B cell (primary cell): ENCODE results near the gene MLF2. TPM values are rescaled to one million over a fixed set of nuclear protein-coding genes. Genes with fewer than 3 reads are reported as not detected.
A peak's percentile ranks its signal among the peaks of the same experiment; 100 is the strongest.

Experiments
- ATAC-seq: fragments of 200-7000 bp; cut with Tn5 transposase; one replicate; pipeline ENCODE4 v1.10.0; 2021; ENCODE audit warnings: low read depth, mild to moderate bottlenecking, moderate number of reproducible peaks, moderate library complexity
- CTCF ChIA-PET: fragments of 350-600 bp; sonication (Branson Sonifier 250); formaldehyde crosslinking; loops from one replicate; lab custom pipeline; 2021; ENCODE audit warnings: antibody characterized with exemption, inconsistent platforms; lab: Charles Lee
- POLR2A ChIA-PET: fragments of 350-600 bp; sonication (Branson Sonifier 250); formaldehyde crosslinking; loops from one replicate; lab custom pipeline; 2021; ENCODE audit warnings: antibody characterized with exemption; lab: Charles Lee
- DNase-seq: peaks from one replicate; pipeline ENCODE4 v3.0.0; 2013
- H2AFZ ChIP-seq: 2 replicates; pipeline ENCODE4 v1.6.1; 2012; ENCODE audit warnings: mild to moderate bottlenecking, low read depth, low read length; ENCODE audit not compliant: insufficient read depth, poor library complexity, severe bottlenecking
- H3K27ac ChIP-seq, 2 donors: 1 replicate in 1 of 2; 2 replicates in 1 of 2; pipeline ENCODE4 v1.5.1; 2012 to 2013; ENCODE audit warnings: low read length in 2 of 2, mild to moderate bottlenecking in 2 of 2, moderate library complexity in 1 of 2
- H3K27me3 ChIP-seq, 4 experiments: fragments of 200-600 bp in 1 of 4; sonication (generic) in 1 of 4; replicated peaks in 1 of 4; 1 replicate in 2 of 4; 2 replicates in 2 of 4; pipeline versions ENCODE4 v1.6.1 to v1.7.0; 2013 to 2016; ENCODE audit warnings: low read length in 3 of 4, mild to moderate bottlenecking in 2 of 4, mixed read lengths in 1 of 4, moderate library complexity in 1 of 4; ENCODE audit not compliant: insufficient read depth in 4 of 4, control insufficient read depth in 3 of 4; ENCODE audit errors: control extremely low read depth in 1 of 4
- H3K36me3 ChIP-seq, 2 experiments: replicated peaks in 1 of 2; 1 replicate in 1 of 2; 2 replicates in 1 of 2; pipeline versions ENCODE4 v1.6.1 to v1.7.1; 2013; ENCODE audit warnings: low read length in 1 of 2; ENCODE audit not compliant: insufficient read depth in 2 of 2, control insufficient read depth in 1 of 2; ENCODE audit errors: control extremely low read depth in 1 of 2, extremely low read depth in 1 of 2
- H3K4me1 ChIP-seq, 2 donors: fragments of 200-600 bp in 1 of 2; sonication (generic) in 1 of 2; 1 replicate in 1 of 2; 2 replicates in 1 of 2; pipeline versions ENCODE4 v1.5.1 to v1.6.1; 2013 to 2017; ENCODE audit warnings: low read length in 2 of 2; ENCODE audit not compliant: control insufficient read depth in 2 of 2, insufficient read depth in 2 of 2
- H3K4me2 ChIP-seq: replicated peaks from 2 replicates; pipeline ENCODE3; 2012; ENCODE audit warnings: mild to moderate bottlenecking, low read depth, low read length; ENCODE audit not compliant: poor library complexity, severe bottlenecking
- H3K4me3 ChIP-seq, 5 experiments: fragments of 200-600 bp in 1 of 5; sonication (generic) in 1 of 5; 1 replicate in 3 of 5; 2 replicates in 2 of 5; pipeline versions ENCODE4 v1.5.1 to v1.7.0; 2011 to 2016; ENCODE audit warnings: low read length in 4 of 5, mild to moderate bottlenecking in 4 of 5, low read depth in 2 of 5, control low read depth in 1 of 5, moderate library complexity in 1 of 5; ENCODE audit not compliant: insufficient read depth in 1 of 5; ENCODE audit errors: control extremely low read depth in 1 of 5, extremely low read depth in 1 of 5
- H3K79me2 ChIP-seq: fragments of 200-600 bp; sonication (generic); one replicate; pipeline ENCODE4 v1.6.0; 2016; ENCODE audit warnings: low read length; ENCODE audit not compliant: control insufficient read depth, insufficient read depth
- H3K9ac ChIP-seq: fragments of 200-600 bp; sonication (generic); 2 replicates; pipeline ENCODE4 v1.6.1; 2017; ENCODE audit warnings: mild to moderate bottlenecking, low read length, moderate library complexity
- H3K9me3 ChIP-seq, 3 donors: one replicate each; pipeline versions ENCODE4 v1.6.1 to v1.7.1; 2013; ENCODE audit warnings: low read length in 2 of 3; ENCODE audit not compliant: control insufficient read depth in 2 of 3, insufficient read depth in 1 of 3; ENCODE audit errors: control extremely low read depth in 1 of 3
- H4K20me1 ChIP-seq: 2 replicates; pipeline ENCODE4 v1.6.0; 2012; ENCODE audit warnings: mild to moderate bottlenecking, low read length; ENCODE audit not compliant: insufficient read depth, control insufficient read depth, poor library complexity, severe bottlenecking
- H3K27ac Mint-ChIP-seq: one replicate; pipeline ENCODE4 v1.8.0; 2021; ENCODE audit warnings: mixed read lengths
- H3K27me3 Mint-ChIP-seq: one replicate; pipeline ENCODE4 v1.8.0; 2021; ENCODE audit warnings: mixed read lengths
- H3K4me1 Mint-ChIP-seq: one replicate; pipeline ENCODE4 v1.8.0; 2021; ENCODE audit warnings: mixed read lengths
- H3K4me3 Mint-ChIP-seq: one replicate; pipeline ENCODE4 v1.8.0; 2021; ENCODE audit warnings: mixed read lengths
- H3K9me3 Mint-ChIP-seq: one replicate; pipeline ENCODE4 v1.8.0; 2022; ENCODE audit warnings: mixed read lengths; ENCODE audit not compliant: insufficient read depth
- CTCF ChIP-seq: fragments of 200-600 bp; IDR thresholded peaks from one replicate; pipeline ENCODE4 v1.8.0; 2022; ENCODE audit warnings: antibody characterized with exemption, mild to moderate bottlenecking
- EZH2 ChIP-seq: IDR thresholded peaks from 2 replicates; pipeline ENCODE4 v1.6.1; 2012; ENCODE audit warnings: borderline replicate concordance, low read depth, mild to moderate bottlenecking, moderate library complexity, low read length; ENCODE audit not compliant: insufficient read depth, poor library complexity, severe bottlenecking
- WGBS: methylation state at CpG from one replicate; pipeline ENCODE4 v1.1.5; 2013; ENCODE audit warnings: missing lambda C conversion rate; ENCODE audit not compliant: insufficient coverage; 5-methylcytosine and 5-hydroxymethylcytosine counted together
- intact Hi-C: fragments of 100-400 bp; cut with micrococcal nuclease; formaldehyde crosslinking; loops from one replicate; pipeline ENCODE4 v1.10.0; 2022
- polyA plus RNA-seq: library from polyadenylated mRNA; depleted of rRNA; stranded (reverse); fragments of >200 nt; gene quantifications from 2 replicates; pipeline ENCODE4 v1.2.3, GENCODE V29; 2012
- total RNA-seq, 2 donors: library from RNA; stranded (reverse); fragments of 120-200 nt in 1 of 2; gene quantifications; 1 replicate in 1 of 2; 2 replicates in 1 of 2; pipeline versions ENCODE4 v1.2.3 to v1.2.4, GENCODE V29; 2013 to 2022

The MLF2 gene
- total and polyA plus RNA-seq, 2 donors (not counting 1 experiment from before 2014, with no cell fraction given), result 97.2 to 190 TPM

- POLR2A ChIA-PET, result no interaction called here
- Histone ChIP-seq H3K4me2 (no peak overlapping the region), H3K79me2 (no peaks in the 10 kb centered on the region), H3K27me3 (peaks cover 0 to 73% (median 41%) of the 10 kb centered on the region in 4 experiments), H4K20me1 (no peaks in the 10 kb centered on the region), H3K36me3 (no peaks in the 10 kb centered on the region), H3K9ac (no peak overlapping the region), H3K9me3 (peaks cover 0 to 17% (median 0%) of the 10 kb centered on the region in 3 donors), H3K4me3 (no peak overlapping the region), H3K27ac (no peak overlapping the region), H3K4me1 (peaks cover 31 to 37% of the 10 kb centered on the region in 2 donors), H2AFZ (no peak overlapping the region)
- Mint-ChIP-seq H3K9me3 (no peaks in the 10 kb centered on the region), H3K4me3 (no peak overlapping the region), H3K4me1 (peaks cover 22% of the 10 kb centered on the region), H3K27ac (peak overlapping the region; percentile 37), H3K27me3 (peaks cover 63% of the 10 kb centered on the region)
- DNase-seq, result no peak
- 80% methylated on average over 14 of the region's 15 CpGs for WGBS
- intact Hi-C loops, result no loop called here
- no peak for ATAC-seq
- TF ChIP-seq CTCF (no peak), EZH2 (no peak)
- CTCF ChIA-PET, result interaction anchor here (0.9 to 2.5 kb wide), 3 partner anchors 8 to 21 kb away, joined by 3 to 10 read pairs (median 3); partner anchors contain the start of genes MLF2 and PTMS
Measured at GRCh38 chr12:6774499-6775062, 21.6 kb upstream of the MLF2 start.

DNA sequence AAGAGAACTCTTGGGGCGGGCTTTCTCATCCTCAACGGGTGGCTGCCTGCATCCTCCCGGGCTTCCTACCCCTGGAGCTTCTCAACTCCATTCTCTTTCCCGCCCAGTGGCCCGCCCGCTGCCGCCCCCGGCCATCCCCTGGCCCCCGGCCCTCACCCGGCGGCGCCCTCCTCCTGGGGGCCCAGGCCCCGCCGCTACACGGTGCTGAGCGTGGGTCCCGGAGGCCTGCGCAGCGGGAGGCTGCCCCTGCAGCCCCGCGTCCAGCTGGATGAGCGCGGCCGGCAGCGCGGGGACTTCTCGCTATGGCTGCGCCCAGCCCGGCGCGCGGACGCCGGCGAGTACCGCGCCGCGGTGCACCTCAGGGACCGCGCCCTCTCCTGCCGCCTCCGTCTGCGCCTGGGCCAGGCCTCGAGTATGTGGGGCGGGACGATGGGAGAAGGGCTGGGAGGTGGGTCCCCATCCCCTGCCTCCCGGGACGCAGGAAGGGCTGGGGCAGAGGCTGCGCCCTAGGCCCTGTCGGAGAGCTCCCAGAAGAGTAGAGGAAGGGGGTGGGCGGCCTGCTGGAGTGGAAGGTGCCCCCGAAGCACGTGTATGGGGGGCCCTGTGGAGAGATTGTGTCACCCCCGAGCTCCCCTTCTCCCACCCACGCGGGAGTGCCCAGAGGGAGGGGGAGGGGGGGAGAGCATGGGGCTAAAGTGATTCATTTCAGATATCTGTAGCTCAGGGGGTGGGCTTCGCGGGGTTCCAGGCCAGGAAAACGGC is 20.8 kb upstream of the MLF2 start:
- Mint-ChIP-seq H3K27ac (no peak overlapping the region), H3K4me1 (peaks cover 18% of the 10 kb centered on the region), H3K4me3 (no peak overlapping the region), H3K9me3 (no peaks in the 10 kb centered on the region), H3K27me3 (peaks cover 66% of the 10 kb centered on the region)
- Histone ChIP-seq H3K27ac (no peak overlapping the region), H3K4me1 (peaks cover 27 to 37% of the 10 kb centered on the region in 2 donors), H4K20me1 (no peaks in the 10 kb centered on the region), H3K9me3 (peaks cover 0 to 17% (median 0%) of the 10 kb centered on the region in 3 donors), H3K4me3 (no peak overlapping the region), H3K79me2 (no peaks in the 10 kb centered on the region), H3K4me2 (peak overlapping the region; percentile 10), H3K27me3 (peaks cover 0 to 80% (median 43%) of the 10 kb centered on the region in 4 experiments), H3K9ac (no peak overlapping the region), H2AFZ (no peak overlapping the region), H3K36me3 (no peaks in the 10 kb centered on the region)
- no peak for ATAC-seq
- intact Hi-C loops, result no loop called here
- TF ChIP-seq EZH2, result peak; percentile 87
- TF ChIP-seq CTCF, result no peak
- WGBS, result 15% methylated on average over 54 of the region's 60 CpGs
- ChIA-PET CTCF (interaction anchor here (1.2 to 2.5 kb wide), 3 partner anchors 8 to 20 kb away, joined by 3 to 10 read pairs (median 4); partner anchors contain the start of gene MLF2), POLR2A (no interaction called here)
- no peak for DNase-seq
